HG03521 (cell line): ENCODE measurements around the gene CHD2.
"Not testable (repeated sequence)": the region's sequence is repeated elsewhere in the genome, so short reads cannot be mapped to it uniquely, and the experiment has no call there.

Experiments
- ATAC-seq: cut with Tn5 transposase; IDR thresholded peaks from one replicate; pipeline ENCODE4 v1.9.1; 2021; ENCODE audit warnings: mild to moderate bottlenecking, moderate library complexity; ENCODE audit not compliant: unreplicated experiment

CHD2 gene

DNA sequence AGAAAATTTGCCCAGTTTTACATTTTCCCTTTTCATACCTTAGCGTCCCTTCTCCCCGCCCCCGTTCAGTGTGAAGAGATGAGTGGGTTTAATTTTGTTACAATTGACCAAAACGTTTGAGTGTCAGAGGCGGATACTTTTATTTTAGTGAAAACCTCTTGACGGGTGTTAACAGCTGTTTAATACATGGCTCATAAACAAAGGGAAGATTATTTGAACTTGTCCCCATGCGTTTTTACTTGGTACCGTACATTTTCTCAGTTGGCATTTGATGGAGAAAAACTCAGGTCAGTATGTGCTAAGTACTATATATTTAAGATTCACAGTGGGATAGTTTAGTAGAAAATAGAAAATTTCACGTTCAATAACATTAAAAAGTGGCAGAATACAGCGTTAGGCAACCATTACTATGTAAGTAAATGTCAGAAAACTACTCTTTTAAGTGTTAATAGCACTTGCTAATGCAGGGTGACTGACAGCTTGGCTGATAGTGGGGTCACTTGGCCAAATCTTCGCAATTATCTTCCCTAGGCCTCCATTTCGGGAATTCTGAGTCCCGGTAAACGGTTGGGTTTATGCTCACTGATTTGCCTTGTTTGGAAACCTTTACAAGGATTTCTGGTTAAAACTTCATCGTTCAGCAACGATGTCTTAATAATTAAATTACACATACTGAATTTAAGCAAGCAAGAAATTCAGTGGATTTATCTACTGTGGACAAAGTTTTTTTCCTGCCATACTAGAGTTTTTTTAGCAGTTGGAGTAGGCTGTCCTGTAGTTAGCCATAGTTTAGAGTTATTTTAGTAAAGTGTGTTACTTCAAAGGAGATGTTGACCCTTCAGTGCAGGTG is 4.8 kb downstream of the CHD2 start:
- ATAC-seq, result no peak

DNA sequence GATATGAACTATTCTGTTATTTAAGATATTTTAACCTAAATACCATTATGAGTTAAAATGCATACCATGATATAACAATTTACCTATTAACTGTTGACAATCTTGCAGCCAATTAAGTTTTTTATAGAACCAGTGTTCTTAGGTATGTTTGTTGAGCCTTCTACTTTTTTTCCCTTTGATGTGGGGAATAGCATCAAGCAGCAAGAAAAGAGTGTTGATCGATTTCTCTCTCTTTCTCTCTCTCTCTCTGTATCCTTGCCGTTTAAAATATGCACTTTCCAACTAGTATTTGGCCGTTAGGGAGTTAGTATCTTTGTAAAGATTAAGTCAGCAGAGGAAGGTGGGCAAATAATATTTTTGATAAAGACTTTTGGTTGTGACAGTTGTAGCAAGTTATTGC is 5.9 kb downstream of the CHD2 start:
- ATAC-seq, result no peak

GRCh38 chr15:92906563-92907081 is 6.5 kb downstream of the CHD2 start:
- ATAC-seq, result peak; percentile 24

DNA sequence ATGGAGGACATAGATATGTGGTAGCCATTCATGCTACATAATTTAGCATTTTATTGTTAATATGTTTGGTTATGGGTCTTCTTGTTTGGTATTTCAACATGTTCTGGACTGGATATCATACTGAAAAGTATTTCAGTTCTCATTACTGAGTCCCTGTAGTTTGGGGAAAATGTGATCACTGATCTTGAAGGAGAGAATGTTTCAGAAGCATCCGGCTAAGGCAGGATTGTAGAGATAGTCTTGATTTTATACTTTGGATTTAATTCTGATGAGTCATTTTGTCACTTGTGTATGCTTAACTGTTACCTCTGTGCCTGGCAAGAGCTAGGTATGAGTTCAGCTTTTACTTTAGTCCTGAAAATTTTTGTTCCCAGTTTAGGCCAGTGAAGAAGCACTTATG is 7.1 kb downstream of the CHD2 start:
- no peak for ATAC-seq

DNA sequence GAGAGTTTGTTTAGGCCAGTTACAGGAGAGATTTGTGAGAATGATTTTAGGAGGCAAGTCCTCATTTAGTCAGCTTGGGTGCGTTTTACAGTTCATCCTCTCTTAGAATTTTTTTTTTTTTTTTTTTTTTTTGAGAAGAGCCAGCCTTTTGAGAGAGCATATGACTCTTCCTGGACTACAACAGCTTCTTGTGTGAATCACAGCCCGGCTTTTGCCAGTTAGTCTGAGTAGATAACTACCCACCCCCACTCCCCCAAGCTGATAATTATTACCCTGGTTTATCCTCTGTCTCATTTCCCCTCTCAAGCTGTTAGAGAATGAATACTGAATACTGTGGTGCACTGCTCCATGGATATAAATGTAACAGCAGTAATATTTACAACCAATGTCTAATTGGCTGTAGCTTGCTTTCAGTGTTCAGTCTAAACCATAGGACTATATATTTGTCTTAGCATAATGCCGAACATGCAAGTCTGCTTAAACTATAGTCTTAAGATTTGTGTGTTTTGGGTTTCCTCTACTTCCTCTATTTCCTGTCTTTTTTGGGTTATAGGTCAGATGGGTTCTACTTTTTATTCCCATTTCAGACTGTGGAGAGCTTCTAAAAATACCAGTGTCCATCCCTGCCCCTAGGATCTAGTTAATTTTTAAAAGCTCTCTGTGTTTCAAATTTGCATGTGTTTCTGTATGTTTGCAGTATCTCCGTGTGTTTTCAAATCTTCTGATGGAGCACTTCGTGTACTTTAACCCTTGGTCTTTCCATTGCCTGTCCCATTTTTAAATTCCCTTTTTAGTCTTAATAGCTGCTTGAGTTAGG is 8.0 kb downstream of the CHD2 start:
- ATAC-seq, result no peak

DNA sequence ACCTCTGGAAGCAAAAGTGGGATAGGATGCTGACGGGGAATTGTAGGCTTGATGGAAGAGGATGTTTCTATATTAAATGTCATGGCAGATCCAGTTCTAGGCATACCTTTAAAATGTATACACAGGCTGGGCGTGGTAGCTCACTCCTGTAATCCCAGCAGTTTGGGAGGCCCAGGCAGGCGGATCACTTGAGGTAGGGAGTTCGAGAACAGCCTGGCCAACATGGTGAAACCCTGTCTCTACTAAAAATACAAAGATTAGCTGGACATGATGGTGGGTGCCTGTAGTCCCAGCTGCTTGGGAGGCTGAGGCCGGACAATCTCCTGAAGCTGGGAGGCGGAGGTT is 8.6 kb downstream of the CHD2 start:
- no peak for ATAC-seq

DNA sequence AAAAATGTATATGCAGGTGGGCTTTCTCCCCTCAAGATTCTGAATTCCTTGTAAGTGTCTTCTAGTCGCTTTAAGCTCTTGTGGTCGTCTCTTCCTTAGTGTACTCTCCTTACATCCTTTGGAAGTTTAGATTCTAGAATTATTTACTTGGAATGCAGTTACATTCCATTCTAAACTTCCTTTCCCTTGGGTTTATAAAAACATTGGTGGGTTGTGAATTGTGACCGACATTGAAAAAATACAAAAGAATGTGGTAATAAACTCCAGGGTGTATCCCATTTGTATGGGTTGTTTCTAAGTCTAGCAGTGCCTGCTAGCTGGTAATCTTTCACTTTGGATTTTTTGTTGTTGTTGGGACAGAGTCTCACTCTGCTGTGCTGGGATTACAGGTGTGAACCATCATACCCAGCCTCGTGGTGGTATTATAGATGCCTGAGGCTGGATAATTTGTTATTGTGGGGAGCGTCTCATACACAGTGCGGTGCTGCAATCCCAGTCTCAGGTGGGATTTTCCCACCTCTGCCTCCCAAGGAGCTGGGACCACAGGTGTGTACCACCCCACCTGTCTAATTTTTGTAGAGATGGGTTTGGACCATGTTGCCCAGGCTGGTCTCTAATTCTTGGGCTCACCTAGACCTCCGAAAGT is 9.1 kb downstream of the CHD2 start:
- ATAC-seq, result no peak

DNA sequence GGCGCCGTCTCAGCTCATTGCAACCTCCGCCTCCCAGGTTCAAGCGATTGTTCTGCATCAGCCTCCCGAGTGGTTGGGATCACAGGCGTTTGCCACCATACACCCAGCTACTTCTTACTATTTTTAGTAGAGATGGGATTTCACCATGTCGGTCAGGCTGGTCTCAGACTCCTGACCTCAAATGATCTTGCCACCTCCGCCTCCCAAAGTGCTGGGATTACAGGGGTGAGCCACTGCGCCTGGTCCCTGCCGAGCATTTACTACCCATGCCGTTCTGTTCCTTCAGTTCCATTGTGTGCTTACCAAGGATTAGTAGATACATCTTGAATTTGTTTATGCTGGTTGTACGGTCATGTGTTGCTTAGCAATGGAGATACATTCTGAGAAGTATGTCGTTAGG is 10.3 kb downstream of the CHD2 start:
- ATAC-seq, result no peak

DNA sequence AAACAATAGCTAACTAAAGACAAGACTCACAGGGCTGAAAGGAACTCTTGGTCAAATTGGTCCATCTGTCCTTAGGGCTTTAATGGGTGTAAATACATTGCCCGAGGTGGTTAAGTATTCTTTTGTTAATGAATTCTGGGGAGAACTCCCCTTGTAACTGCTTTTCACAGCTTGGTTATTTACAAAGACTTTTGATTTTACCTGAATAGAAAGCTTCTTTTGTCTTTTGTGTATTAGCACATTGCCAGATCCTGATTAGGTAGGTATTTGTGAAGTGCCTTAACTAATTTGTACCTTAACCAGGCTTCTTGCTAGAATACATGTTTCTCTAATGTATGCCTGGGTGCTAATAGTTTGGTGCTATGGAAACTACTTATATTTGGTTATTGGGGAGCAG is 14.0 kb downstream of the CHD2 start:
- no peak for ATAC-seq

GRCh38 chr15:92914768-92915221 is 14.7 kb downstream of the CHD2 start:
- no peak for ATAC-seq

DNA sequence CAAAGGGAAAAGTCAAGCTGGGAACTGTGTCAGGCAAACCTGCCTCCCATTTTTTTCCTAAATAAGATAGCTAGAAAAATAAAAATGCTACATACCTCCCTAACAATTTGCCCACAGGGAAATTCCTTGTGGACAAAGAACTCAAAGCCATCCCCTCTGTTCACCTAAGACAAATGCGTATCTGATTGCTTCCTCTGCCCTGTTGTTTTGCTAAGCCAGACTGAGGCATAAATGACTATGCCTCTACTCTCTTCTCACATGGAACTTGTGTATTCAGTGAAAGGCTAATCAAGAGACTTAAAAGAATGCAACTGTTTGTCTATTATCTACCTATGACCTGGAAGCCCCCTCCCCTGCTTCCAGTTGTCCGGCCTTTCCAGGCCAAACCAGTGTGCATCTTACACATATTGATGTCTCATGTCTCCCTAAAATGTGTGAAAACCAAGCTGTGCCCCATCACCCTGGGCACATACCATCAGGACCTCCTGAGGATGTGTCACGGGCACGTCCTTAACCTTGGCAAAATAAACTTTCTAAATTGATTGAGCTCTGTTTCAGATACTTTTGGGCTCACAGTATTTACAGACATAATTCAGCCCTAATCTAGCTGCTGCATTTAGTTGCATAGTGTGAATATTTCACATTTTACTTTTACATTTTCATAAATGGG is 15.8 kb downstream of the CHD2 start:
- no peak for ATAC-seq

GRCh38 chr15:92917598-92918407 is 17.7 kb downstream of the CHD2 start:
- ATAC-seq, result peak; percentile 36

GRCh38 chr15:92918881-92919280 is 18.8 kb downstream of the CHD2 start:
- not testable (repeated sequence) for ATAC-seq

DNA sequence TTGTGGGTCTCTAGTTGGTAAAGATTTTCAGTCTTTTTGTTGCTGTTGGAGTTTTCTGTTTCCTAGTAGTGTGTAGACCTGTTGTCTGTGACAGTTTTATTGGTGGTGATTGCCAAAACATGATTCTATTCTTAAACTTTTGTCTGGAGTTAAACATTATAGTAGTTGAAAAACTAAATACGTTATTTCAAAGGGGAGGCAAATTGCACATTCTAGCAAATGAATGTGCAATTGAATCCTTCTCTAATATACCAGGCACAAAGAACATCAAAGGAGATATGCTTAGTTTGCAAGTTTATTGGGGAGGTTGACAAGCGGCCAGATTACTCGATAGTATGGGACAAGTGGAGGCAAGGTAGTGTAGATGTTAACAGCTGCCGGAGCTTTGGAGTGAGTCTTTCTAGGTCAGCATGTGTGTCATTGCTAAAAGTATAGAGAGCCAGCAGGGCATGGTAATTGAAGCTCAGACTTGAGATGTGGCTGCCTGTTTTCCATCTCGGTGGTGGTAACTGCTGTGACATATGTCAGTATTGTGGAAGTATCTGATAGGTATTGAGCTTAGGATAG is 20.6 kb downstream of the CHD2 start:
- ATAC-seq, result no peak

GRCh38 chr15:92921215-92922131 is 21.3 kb downstream of the CHD2 start:
- ATAC-seq, result no peak

- ATAC-seq, result no peak
These were observed 22.4 kb downstream of the CHD2 start for GRCh38 chr15:92922418-92923002.

- ATAC-seq, result no peak
These were observed 24.1 kb downstream of the CHD2 start for GRCh38 chr15:92924216-92924615.

DNA sequence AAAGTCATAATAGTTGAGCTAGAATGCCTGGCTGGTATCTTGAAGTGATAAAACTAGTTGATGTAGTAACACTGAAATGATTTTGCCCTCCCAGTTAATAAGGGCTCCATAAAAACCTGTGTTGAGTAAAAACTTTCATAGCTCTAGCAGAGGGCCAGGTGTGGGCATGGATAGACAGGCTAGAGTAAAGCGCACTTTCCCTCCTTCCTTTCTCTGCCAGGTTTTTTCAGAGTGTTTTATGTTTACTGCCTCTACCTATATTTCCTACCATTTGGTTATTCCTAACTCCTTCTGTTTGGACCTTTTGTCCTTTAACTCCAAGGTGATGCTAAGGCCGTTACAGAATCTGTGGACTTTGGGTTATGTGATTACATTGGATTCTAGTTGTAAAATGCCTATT is 25.3 kb downstream of the CHD2 start:
- no peak for ATAC-seq
